HG02798 (cell line): ENCODE results near the gene TUT1.
"Not testable (repeated sequence)": the region's sequence is repeated elsewhere in the genome, so short reads cannot be mapped to it uniquely, and the experiment has no call there.

Source experiments
- ATAC-seq: cut with Tn5 transposase; IDR thresholded peaks from one replicate; pipeline ENCODE4 v1.9.1; 2021; ENCODE audit warnings: mild to moderate bottlenecking; ENCODE audit not compliant: unreplicated experiment, poor library complexity

Gene TUT1

DNA sequence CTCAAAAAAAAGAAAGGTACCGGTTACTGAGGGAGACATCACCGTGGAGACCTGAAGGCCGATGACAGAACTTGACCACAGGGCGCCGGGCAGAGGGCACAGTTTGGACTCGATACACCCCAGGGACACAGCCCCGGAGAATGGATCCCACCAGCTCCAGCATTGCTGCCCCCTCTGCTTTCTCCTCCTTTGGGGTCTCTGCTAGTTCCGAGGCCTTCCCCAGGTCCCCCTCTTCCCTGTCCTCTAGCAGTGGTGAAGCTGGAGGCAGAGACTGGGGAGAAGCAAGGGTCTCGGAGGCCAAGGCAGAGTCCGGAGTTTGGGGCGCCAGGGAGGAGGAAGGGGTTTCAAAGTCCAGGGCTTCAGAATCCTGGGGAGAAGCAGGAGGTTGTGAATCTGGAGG is 12.8 kb downstream of the TUT1 start:
- no peak for ATAC-seq

DNA sequence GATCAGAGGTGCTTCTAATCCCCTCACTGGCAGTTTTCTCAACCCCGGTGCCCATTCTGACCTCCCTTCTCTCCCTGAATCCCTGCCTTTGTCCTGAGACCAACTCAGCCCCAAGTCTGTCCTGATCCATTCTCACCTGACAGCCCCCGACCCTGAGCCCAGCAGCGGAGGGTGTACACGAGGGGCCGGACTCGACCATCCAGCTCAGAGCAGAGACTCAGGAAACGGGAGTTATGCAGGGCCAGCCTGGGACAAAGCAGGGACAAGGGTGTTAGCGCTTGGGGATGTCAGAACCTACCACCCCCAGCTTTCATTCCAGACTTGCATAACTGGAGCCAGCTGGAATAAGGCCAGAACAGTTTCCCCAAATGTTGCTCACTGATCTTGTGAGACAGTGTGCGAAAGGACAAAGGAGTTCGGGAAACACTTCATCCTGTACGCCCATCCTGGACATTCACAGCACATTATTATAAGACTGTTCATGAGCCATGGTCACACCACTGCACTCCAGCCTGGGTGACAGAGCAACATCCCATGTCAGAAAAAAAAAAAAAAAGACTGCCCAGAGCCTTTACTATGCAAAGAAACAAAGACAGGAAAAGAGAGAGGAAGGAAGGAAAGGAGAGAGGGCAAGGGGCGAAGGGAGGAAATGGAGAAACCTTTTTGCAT is 14.1 kb downstream of the TUT1 start:
- no peak for ATAC-seq

DNA sequence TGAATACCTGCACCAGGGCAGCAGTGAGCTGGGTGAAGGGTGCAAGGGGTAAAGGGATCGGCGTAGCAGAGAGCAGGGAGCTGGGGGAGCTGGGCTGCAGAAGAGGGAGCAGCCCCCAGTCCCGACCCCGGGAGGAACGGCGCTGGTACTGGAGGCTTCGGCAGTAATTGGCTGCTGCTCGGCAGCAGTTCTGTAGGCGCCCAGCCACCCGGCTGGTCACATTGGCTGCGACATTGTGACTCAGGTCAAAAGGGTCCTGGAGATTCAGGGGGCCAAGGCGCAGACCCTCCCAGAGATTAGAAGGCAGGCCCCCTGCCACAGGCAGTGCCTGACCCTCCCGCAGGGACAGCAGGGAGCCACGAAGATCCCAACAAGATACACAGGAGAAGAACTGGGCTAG is 15.5 kb downstream of the TUT1 start:
- no peak for ATAC-seq

DNA sequence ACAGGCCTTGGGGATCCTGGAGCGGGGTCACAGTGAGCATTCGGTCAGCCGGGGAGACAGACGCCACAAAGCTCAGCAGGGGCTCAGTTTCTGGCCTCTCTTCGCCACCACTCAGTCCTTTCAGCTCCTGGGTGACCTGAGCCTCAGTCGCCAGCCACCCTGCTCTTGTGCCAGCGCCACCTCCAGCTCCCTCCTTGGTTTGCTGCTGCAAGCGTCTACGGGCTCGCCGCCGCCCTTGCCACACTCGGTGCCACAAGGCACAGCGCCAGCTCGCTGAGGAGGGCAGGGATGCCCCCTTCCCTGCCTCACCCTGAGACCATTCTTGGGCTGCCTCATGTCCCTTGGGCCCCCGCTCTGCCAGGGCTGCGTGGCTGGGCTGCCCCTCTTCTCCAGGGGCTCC is 16.2 kb downstream of the TUT1 start:
- no peak for ATAC-seq

DNA sequence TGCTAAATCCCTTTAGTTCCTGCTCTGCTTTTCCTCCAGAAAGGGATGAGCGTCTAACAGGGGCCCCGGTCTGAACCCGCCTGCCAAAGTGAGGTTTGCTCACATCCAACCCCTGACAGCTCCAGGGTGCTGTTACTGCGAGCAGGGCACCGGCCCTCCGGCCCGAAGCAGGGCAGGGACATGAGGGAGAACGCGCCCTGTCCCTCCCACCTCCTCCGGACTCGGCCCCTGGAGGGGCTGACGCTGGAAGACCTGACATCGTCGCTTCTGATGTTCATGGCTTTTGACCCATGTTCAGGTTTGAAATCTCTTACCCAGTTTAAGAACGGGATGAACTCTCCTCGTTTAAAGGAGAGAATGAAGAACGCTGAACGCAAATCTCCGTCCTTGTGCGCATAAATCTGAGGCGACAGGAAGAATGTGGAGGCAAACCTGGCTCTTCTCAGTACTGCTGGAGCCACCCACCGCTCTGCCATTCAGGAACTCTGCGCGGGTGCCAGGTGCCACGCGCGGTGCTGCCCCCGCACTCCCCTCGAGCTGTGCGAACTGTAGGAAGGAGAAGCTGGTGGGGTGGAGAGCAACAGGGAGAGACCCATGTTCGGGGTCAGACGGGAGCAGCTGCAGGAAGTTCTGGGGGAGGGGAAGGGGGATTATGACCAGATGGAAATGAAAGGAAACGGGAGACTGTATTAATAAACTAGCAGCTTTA is 16.8 kb downstream of the TUT1 start:
- peak; percentile 5 for ATAC-seq

DNA sequence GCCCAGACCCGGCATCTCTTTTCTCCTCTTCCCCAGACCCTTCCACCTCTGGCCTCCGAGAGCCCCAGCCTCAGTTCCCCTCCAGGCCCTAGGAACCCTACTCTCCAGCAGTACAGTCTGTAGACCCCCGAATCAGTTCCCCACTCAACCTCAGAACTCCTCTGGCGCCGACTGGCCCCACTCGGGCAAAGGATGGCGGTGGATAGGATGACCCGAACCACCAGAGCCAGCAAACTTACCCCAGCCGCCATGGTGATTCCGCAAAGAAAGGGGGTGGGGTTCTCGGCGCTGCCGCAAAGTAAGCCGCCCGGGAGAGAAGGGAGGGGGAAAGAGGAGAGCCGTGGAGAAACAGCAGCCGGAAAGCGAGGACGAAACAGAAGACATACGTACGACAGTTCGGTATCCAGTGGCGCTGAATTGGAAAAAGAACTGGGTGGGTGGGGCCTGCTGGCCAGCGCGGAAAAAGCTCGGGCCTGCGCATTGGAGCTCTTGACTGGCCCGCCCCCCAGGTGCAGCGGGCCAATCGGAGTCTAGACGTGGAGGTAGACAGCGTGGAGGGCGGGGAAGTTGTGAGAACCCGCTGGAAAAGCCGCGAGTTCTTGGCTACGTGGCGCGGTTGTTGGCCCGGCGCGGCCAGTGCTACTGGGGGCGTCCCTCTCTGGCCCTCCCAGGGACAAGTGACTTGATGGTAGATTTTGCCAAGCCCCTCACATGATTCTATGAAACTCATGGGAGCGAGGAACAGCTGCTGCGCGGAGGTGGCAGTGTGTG is 17.5 kb downstream of the TUT1 start, which contains the start of gene EEF1G:
TSS of gene EEF1G (minus strand) at position 300 of the 771 bp plus-strand sequence. CDS start at position 251, 49 bp downstream.
- ATAC-seq: peak; percentile 95

DNA sequence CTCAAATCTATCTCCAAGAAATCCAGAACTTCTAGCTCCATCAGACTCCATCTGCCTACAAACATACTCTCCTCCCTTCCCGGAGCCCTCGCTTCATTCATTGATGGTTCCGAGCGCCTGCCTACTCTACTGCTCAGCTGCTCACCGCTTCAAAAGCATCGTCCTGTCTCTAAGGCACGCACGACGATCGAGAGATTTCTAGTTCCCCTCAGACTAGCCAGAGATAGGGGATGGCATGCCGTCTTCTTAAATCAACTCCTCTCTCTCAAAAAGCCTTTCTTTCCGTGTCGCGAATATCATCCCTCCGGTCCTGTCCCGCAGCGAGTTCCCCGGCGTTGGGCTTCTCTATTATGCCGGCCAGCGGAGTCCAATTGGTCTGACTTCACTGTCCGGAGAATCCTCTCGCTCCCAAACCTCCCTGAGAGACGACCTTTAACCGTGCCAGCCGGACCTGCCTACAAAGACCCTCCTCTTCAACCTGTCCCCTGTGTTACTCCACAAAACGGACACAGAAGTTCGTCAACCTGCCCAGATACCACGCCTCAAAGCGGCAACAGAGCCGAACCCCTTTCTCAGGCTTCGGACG is 18.2 kb downstream of the TUT1 start:
- no peak for ATAC-seq

DNA sequence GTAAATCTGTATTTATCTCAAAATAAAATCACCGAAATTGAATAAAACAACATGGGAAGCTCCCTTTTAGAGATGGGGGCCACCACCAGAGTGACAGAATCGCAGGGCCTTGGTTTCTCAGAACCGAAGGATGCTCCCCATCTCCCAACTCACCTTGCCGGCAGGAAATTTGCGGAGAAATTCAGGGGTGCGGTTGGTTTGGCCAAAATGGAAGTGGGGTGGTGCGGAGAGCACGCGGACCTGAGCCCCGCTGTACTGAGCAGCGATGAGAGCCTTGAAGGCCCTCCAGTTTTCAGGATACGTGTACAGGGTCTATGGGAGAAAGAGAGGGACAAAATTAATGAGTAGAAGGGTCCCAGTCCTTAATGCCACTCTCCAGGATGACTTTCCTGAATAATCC is 18.9 kb downstream of the TUT1 start:
- ATAC-seq: no peak

DNA sequence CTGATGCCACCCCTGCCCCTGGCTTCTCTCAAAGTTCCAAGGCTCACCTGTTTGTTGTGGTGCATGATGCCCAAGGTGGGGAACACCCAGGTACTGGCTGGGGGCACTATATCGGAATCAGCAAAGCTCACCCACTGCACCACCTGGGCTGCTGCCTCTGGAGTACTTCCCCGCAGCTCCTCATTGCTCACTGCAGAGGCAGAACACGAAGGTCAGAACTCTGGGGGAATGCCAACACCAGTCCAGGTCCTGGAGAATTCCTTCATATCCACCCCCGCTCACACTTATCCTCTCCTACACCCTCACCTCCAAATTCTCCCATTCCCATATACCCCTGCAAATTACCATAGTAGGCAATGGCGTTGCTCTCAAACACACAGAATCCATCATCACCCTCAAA is 19.8 kb downstream of the TUT1 start:
- not testable (repeated sequence) for ATAC-seq

DNA sequence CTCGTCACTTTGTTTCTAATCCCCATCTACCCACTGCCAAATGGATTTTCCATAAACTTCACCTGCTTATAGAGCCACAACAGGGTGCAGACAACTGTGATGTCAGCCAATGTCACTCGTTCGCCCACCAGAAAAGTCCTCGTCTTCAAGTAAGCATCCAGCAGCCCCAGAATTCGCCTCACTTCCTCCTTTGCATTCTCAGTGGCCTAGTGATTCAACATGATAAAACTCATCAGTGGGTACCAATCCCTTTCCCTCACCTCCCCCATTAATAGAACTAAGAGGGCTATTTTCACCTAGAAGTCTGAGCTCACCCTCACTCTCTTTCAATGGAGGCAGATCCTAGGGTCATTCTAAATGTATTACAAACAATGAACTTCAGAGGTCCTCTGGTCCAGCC is 20.4 kb downstream of the TUT1 start:
- not testable (repeated sequence) for ATAC-seq

DNA sequence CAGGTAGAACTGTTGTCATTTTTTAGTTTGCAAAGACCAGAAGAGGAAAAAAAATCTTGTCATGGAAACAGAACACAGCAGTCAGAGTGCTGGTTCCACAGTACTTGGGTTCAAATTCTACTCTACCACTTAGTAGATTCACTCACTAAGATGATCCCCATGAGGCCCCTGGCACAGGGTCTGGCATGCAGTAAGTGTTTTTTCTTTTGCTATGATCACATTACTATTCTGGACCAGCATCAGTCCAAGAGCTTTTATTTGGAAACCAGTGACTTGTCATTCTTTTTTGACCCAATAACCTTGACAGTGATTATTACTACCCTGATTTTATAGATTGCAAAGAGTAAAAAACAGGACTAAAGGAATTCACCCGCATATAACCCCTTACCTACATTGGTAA is 21.7 kb downstream of the TUT1 start:
- no peak for ATAC-seq

DNA sequence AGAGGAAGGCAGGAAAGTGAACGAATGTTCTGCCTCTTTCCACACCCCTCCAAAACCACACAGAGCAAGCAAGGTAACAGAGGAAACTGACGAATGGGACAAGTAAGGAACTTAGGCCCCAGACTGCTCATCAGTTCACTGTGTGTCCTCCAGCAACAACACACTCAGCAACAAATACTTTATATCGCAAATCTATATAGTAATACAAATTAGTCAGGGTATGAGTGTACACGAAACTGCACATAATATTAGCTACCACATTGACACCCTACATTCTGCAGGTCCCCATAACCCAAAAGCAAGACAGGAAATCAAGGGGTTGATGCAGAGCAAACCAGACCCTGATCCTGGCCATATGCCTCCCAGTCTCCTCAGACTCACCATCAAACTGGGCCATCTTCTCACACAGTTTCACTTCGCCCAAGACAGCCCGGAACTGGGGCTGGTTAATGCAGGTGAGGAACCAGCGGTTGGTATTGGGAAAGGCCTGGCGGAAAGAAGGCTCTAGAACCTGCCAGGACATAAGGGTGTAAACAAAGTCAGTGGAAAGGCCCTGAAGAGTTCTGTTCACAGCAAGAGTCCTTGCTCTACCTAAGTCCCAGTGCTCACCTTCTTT is 24.2 kb downstream of the TUT1 start:
- ATAC-seq: no peak

DNA sequence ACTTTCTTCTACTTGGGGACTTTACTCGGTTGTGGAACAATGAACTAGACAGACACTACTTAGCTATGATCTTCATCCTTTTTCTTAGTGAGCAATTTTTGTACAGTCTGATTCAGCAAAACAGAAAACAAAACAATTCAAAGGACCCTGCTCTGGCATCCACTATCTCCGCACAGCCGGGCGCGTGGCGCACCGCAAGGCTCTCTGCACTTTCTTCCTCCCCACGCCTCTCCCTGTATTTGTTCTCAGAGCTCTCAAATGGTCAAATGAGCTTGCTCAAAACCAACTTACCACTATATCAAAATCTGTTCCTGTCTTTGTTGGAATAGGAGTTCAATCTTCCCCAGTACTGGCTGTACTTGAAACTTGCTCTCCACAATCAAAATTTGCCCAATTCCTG is 25.1 kb downstream of the TUT1 start:
- ATAC-seq: no peak

DNA sequence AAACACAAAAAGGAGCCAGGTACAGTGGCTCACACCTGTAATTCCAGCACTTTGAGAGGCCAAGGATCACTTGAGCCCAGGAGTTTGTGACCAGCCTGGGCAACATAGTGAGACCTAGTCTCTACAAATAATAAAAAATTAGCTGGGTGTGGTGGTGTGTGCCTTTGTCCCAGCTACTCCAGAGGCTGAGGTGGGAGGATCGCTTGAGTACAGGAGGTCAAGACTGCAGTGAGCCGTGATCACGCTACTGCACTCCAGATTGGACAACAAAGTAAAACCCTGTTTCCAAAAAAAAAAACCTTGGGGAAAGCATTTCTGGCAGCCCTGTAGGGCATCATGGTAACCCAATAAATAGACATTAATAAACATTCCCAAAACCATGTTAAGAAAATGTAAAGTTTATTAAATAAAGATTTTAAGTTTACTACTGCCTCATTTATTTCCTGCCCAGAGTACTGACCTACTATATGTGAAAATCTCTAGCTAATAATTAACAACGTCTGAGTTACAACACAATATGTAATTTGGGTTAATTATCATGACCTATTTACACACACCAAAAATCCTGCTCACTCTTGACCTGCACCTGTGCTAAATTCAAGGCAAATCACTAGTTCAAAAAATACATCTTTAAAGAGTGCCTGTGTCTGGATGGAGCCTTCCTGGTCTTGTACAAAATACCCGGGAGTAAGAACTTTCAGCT is 26.1 kb downstream of the TUT1 start:
- ATAC-seq: no peak

DNA sequence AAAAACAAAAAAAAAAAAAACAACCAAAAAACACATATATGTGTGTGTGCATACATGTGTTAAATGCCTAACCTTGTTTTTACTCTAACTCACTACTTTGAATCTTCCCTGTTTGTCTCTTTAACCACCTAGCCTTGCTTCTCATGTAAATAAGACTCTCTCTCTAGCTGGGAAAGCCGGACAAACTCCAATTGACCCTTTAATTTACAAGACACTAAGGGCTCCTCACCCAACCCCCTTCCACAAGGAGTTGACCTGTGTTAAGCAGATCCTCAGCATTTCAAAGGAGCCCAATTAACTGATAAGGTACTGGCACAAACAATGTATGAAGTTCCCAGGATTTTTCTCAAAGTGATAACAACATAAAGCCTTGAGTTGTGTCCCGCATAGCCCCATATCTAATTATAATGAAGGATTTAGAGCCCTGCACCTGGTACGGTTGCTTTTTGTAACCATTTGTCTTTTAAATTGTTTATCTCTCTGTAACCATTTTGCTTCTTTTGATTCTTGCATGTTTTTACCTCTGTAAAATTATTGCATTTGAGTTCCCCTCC is 29.6 kb downstream of the TUT1 start:
- not testable (repeated sequence) for ATAC-seq

DNA sequence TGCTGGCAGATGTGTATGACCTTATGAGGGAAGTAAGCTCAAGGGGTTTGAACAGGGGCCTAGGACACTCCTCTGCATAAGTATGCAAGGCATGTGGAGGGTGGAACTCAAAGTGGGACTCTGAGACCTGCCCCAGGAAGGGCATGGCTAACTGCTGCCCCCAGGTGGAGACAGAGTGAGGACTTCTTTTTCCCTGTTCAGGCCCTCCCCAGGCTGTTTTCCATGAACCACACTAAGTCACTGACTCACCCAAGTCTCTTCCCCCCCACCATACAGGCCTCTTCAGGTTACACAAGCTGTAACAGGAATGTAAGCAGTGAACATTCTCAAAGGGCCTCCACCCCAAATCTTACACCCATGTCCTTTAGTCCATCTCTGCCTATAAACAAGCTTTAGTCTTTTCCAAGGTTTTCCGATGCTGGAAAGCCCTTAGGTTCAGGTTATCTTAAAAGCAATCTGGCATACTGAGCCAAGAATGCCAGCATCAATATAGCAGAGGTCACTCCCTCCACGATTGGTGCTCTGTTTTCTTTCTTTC is 30.7 kb downstream of the TUT1 start:
- no peak for ATAC-seq

DNA sequence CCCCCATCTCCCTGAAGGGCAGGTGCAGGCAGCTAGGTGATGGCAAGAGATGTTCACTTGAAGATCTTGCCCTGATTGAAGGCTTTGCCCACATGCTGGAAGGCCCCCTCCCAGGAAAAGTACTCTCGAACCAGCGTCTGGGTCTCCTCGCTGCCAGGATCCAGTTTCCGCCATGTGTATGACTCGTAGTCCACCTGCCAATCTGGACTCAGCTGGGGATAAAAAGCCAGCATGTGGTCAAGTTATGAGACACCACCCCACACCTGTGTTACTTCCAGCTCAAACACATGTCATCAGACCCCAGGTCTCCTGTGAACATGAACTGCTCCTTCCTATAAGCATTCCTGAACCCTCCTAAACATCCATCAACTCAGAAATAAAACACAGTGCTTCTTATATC is 31.7 kb downstream of the TUT1 start:
- not testable (repeated sequence) for ATAC-seq

DNA sequence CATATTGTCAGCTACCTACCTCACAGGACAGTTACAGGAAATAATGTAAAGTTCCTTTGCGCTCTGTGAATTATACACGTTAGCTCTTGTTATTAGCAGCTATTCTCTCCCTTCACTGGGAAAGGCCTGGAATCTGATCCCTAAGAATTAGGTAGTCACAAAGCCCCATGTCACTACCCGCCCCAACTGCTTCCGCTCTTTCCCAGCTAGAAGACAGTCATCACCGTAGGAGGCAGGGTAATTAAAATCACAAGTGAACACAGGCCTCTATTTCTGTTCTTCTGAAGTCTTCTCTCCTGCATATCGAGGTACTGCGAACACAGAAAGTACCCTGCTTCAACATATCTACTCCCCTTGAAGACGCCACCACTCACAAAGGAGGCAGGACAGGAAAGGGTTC is 32.1 kb downstream of the TUT1 start:
- no peak for ATAC-seq

DNA sequence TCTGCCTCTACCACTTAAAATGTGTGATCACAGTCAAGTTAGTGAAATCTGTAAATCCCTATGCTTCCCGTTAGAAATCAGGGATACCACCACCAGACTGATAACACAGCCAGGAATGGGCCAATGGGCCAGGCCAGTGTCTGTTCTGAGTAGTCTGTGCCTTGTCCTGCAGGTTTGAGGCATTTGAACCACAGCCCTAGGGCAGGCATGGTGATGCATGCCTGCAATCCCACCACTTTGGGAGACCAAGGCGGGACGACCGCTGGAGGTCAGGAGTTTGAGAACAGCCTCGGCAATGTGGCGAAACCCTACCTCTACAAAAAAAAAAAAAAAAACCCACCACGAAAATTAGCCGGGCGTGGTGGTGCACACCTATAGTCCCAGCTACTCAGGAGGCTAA is 32.7 kb downstream of the TUT1 start:
- ATAC-seq: no peak
